ENCODE results near the gene RBP3. TPM values are rescaled to one million over a fixed set of nuclear protein-coding genes. Genes with fewer than 3 reads are reported as not detected.

Gene RBP3
- total and polyA plus RNA-seq, 8 donors, result not detected

GRCh38 chr10:47339186-47339735 lies 8.9 kb upstream of the RBP3 start:
- H3K4me3 ChIP-seq, result no peak overlapping the region
- H3K4me1 ChIP-seq, result peaks cover 0 to 8% (median 0%) of the 10 kb centered on the region in 4 donors
- peak in 1 of 2 donors; percentile 23 for DNase-seq
- 77 to 92% (median 84%) methylated on average over 6 to 8 of the region's 8 CpGs for WGBS, 5 donors
- no peaks in the 10 kb centered on the region for H3K36me3 ChIP-seq
- intact Hi-C loops (cut with DNase I; ENCODE audit: low total_unique reads), result no loop called here
- peaks cover 0 to 20% (median 0%) of the 10 kb centered on the region in 3 donors for H3K27me3 ChIP-seq
- H3K27ac ChIP-seq, result no peak overlapping the region
- TF ChIP-seq EP300 (IDR thresholded peaks at IDR 0.05) (no peak), POLR2AphosphoS5 (IDR thresholded peaks at IDR 0.05) (no peak), CTCF (IDR thresholded peaks at IDR 0.05) (no peak)
- H3K9me3 ChIP-seq, result no peaks in the 10 kb centered on the region

- WGBS, 5 donors, result 69 to 84% (median 72%) methylated on average over 13 to 15 of the region's 15 CpGs
- H3K36me3 ChIP-seq, result no peaks in the 10 kb centered on the region
- no peak overlapping the region for H3K27ac ChIP-seq
- peaks cover 0 to 13% (median 0%) of the 10 kb centered on the region in 3 donors for H3K27me3 ChIP-seq
- no peak overlapping the region for H3K4me3 ChIP-seq
- DNase-seq, result peak in 1 of 2 donors; percentile 8
- peaks cover 0 to 8% (median 0%) of the 10 kb centered on the region in 4 donors for H3K4me1 ChIP-seq
- intact Hi-C loops (cut with DNase I; ENCODE audit: low total_unique reads), result no loop called here
- H3K9me3 ChIP-seq, result no peaks in the 10 kb centered on the region
- TF ChIP-seq CTCF (IDR thresholded peaks at IDR 0.05) (no peak), POLR2AphosphoS5 (IDR thresholded peaks at IDR 0.05) (no peak), POLR2A (IDR thresholded peaks at IDR 0.05) (no peak), EP300 (IDR thresholded peaks at IDR 0.05) (no peak)
These were observed 8.2 kb upstream of the RBP3 start for GRCh38 chr10:47339759-47340607.

GRCh38 chr10:47340608-47341170 lies 7.5 kb upstream of the RBP3 start:
- peak; percentile 68 to 84 for DNase-seq
- Histone ChIP-seq H3K4me3 (no peak overlapping the region), H3K9me3 (no peaks in the 10 kb centered on the region), H3K27ac (no peak overlapping the region), H3K4me1 (peaks cover 0 to 8% (median 0%) of the 10 kb centered on the region in 4 donors), H3K27me3 (peaks cover 0 to 13% (median 0%) of the 10 kb centered on the region in 3 donors), H3K36me3 (no peaks in the 10 kb centered on the region)
- intact Hi-C loops (cut with DNase I; ENCODE audit: low total_unique reads), result no loop called here
- no peak for TF ChIP-seq POLR2AphosphoS5 (IDR thresholded peaks at IDR 0.05)
- no peak for TF ChIP-seq POLR2A (IDR thresholded peaks at IDR 0.05)
- TF ChIP-seq CTCF (IDR thresholded peaks at IDR 0.05), result peak in 5 of 7 experiments; percentile 28 to 93 (median 83)
- WGBS, 5 donors, result 66 to 74% (median 66%) methylated on average over 5 of the region's 5 CpGs

GRCh38 chr10:47344996-47345870 lies 2.9 kb upstream of the RBP3 start:
- Histone ChIP-seq H3K36me3 (no peaks in the 10 kb centered on the region), H3K27me3 (peaks cover 0 to 6% (median 0%) of the 10 kb centered on the region in 3 donors), H3K9me3 (no peaks in the 10 kb centered on the region), H3K4me3 (no peak overlapping the region), H3K27ac (no peak overlapping the region), H3K4me1 (no peaks in the 10 kb centered on the region)
- 84 to 91% (median 85%) methylated on average over 13 of the region's 13 CpGs for WGBS, 5 donors
- intact Hi-C loops (cut with DNase I; ENCODE audit: low total_unique reads), result no loop called here
- TF ChIP-seq POLR2A (IDR thresholded peaks at IDR 0.05), result no peak
- DNase-seq, result no peak

All from stomach (tissue), 9 donors.